Esophagus muscularis mucosa (tissue), 4 donors: ENCODE measurements around the gene ARHGEF7. TPM values are rescaled to one million over a fixed set of nuclear protein-coding genes. Genes with fewer than 3 reads are reported as not detected.

Experiments used
- DNase-seq: peaks from one replicate; pipeline ENCODE4 v3.0.0-alpha.2; 2017; ENCODE audit errors: extremely low spot score
- H3K27ac ChIP-seq, 4 donors: fragments of 200-600 bp; sonication (generic); replicated peaks in 1 of 4; 1 replicate in 3 of 4; 2 replicates in 1 of 4; pipeline ENCODE4 v1.5.1; 2016 to 2019; ENCODE audit warnings: mild to moderate bottlenecking in 1 of 4
- H3K27me3 ChIP-seq, 4 donors: fragments of 200-600 bp; sonication (generic); one replicate each; pipeline versions ENCODE4 v1.5.1 to v1.6.0; 2016 to 2019
- H3K36me3 ChIP-seq, 4 donors: fragments of 200-600 bp; sonication (generic); one replicate each; pipeline ENCODE4 v1.5.1; 2016 to 2019
- H3K4me1 ChIP-seq, 4 donors: fragments of 200-600 bp; sonication (generic); one replicate each; pipeline ENCODE4 v1.5.1; 2016 to 2019
- H3K4me3 ChIP-seq, 4 donors: fragments of 200-600 bp; sonication (generic); 1 replicate in 2 of 4; 2 replicates in 2 of 4; pipeline ENCODE4 v1.5.1; 2016 to 2019; ENCODE audit warnings: mild to moderate bottlenecking in 4 of 4, moderate library complexity in 1 of 4
- H3K9me3 ChIP-seq, 4 donors: fragments of 200-600 bp; sonication (generic); 1 replicate in 3 of 4; 2 replicates in 1 of 4; pipeline ENCODE4 v1.5.1; 2016 to 2019
- EP300 ChIP-seq: sonication (generic); formaldehyde crosslinking; IDR thresholded peaks from one replicate; pipeline ENCODE4 v1.6.1; 2017; ENCODE audit warnings: antibody characterized with exemption
- POLR2A ChIP-seq: fragments of 450-650 bp; IDR thresholded peaks from one replicate; pipeline ENCODE4 v1.6.1; 2017; ENCODE audit warnings: antibody characterized with exemption, moderate library complexity, mild to moderate bottlenecking, low read depth
- POLR2AphosphoS5 ChIP-seq, 2 donors: sonication (generic); formaldehyde crosslinking; IDR thresholded peaks; one replicate each; pipeline ENCODE4 v1.6.1; 2017; ENCODE audit warnings: antibody characterized with exemption in 2 of 2
- WGBS: methylation state at CpG from one replicate; pipeline ENCODE4 v1.1.5; 2018; 5-methylcytosine and 5-hydroxymethylcytosine counted together
- intact Hi-C: fragments of 100-400 bp; cut with DNase I; formaldehyde crosslinking; loops from one replicate; pipeline ENCODE4 v1.15.1; 2023
- total RNA-seq, 4 donors: library from RNA; depleted of rRNA; stranded (reverse); fragments of >200 nt; gene quantifications; one replicate each; pipeline versions ENCODE4 v1.1.0 to v1.2.1, GENCODE V29; 2016
- TF ChIP-seq, protein P1 (sequence below), 3 experiments: fragments of 200-600 bp in 2 of 3; fragments of 450-650 bp in 1 of 3; sonication (generic) in 2 of 3; IDR thresholded peaks; one replicate each; pipeline ENCODE4 v1.5.1; 2017 to 2019; ENCODE audit warnings: antibody characterized with exemption in 3 of 3, mild to moderate bottlenecking in 2 of 3, moderate library complexity in 1 of 3

The ARHGEF7 gene
- total RNA-seq, 4 donors from 2014 or later, result 36.0 to 53.6 (median 45.1) TPM

DNA sequence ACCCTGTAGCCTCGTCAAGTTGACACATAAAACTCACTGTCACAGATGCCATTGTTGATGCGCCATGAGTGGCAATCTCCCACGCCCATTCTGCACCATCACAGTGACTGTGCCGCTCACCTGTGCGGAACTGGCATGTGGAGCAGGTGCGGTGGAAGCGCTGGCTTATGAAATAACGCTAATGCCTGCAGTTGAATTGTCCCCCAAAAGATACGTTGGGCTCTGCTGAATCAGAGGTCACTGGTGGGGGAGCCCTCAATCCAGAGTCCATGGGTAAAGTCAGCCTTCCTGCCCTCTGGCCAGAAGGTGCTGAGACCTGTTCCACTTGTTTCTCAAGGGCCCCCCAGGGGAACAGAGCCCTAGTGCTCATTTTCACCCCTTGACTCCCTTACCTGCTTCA, 2.9 kb upstream of the ARHGEF7 start:
- H3K27me3 ChIP-seq, result peaks cover 0 to 60% (median 15%) of the 10 kb centered on the region in 4 donors
- no peak overlapping the region for H3K4me3 ChIP-seq
- no peak for TF ChIP-seq POLR2AphosphoS5 (IDR thresholded peaks at IDR 0.05)
- TF ChIP-seq, protein P1, sequence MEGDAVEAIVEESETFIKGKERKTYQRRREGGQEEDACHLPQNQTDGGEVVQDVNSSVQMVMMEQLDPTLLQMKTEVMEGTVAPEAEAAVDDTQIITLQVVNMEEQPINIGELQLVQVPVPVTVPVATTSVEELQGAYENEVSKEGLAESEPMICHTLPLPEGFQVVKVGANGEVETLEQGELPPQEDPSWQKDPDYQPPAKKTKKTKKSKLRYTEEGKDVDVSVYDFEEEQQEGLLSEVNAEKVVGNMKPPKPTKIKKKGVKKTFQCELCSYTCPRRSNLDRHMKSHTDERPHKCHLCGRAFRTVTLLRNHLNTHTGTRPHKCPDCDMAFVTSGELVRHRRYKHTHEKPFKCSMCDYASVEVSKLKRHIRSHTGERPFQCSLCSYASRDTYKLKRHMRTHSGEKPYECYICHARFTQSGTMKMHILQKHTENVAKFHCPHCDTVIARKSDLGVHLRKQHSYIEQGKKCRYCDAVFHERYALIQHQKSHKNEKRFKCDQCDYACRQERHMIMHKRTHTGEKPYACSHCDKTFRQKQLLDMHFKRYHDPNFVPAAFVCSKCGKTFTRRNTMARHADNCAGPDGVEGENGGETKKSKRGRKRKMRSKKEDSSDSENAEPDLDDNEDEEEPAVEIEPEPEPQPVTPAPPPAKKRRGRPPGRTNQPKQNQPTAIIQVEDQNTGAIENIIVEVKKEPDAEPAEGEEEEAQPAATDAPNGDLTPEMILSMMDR (IDR thresholded peaks at IDR 0.05), result no peak
- no peak for TF ChIP-seq EP300
- TF ChIP-seq POLR2A, result no peak
- DNase-seq, result peak; percentile 75
- peaks cover 13 to 24% (median 22%) of the 10 kb centered on the region in 4 donors for H3K4me1 ChIP-seq
- intact Hi-C loops, result no loop called here
- peaks cover 0 to 8% (median 2%) of the 10 kb centered on the region in 4 donors for H3K9me3 ChIP-seq
- no peaks in the 10 kb centered on the region for H3K36me3 ChIP-seq
- H3K27ac ChIP-seq, result no peak overlapping the region
- WGBS, result 92% methylated on average over 9 of the region's 9 CpGs

DNA sequence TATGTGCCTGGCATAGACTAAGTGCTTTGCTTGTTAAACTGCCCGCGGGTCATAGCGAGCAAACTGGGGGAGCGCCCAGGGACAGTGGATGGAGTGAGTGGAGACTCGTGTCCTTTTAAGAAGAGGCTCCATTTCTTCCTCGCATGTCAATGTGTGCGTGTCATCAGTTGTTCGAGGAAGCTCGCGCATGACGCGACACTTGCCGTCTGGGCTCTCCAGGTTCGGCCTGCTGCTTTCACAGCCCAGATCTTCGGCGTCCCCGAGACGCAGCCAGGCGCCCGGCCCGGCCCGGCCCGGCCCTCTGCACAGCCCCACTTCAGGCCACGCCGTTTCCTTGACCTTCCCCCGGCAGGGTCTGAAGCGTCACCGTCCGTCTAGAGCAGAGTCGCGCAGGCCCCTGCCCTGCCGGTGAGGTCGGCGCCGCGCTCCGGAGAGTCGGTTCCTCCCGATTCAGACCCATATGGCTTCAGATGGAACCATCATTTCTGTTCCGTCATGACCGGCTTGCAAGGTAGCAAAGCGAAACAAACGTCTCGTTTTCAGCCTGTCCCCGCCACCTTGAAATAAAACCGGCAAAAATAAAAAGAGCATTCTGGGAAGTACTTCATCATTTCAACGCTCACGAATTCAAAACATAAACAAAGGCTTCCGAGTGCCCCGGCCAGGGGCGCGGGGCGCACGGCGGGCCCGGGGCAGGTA, 599 bp upstream of the ARHGEF7 start:
- TF ChIP-seq EP300, result no peak
- TF ChIP-seq, protein P1 (IDR thresholded peaks at IDR 0.05), result no peak
- TF ChIP-seq POLR2AphosphoS5 (IDR thresholded peaks at IDR 0.05), result peak; percentile 27 to 51
- no peak for TF ChIP-seq POLR2A
- Histone ChIP-seq H3K27ac (peak overlapping the region; percentile 64 to 75 (median 71)), H3K27me3 (peaks cover 0 to 77% (median 17%) of the 10 kb centered on the region in 4 donors), H3K9me3 (peaks cover 0 to 8% (median 2%) of the 10 kb centered on the region in 4 donors), H3K36me3 (no peaks in the 10 kb centered on the region), H3K4me3 (peak overlapping the region; percentile 58 to 70 (median 59)), H3K4me1 (peaks cover 13 to 24% (median 22%) of the 10 kb centered on the region in 4 donors)
- 10% methylated on average over 15 of the region's 56 CpGs for WGBS
- peak; percentile 91 for DNase-seq
- intact Hi-C loops, result no loop called here

DNA sequence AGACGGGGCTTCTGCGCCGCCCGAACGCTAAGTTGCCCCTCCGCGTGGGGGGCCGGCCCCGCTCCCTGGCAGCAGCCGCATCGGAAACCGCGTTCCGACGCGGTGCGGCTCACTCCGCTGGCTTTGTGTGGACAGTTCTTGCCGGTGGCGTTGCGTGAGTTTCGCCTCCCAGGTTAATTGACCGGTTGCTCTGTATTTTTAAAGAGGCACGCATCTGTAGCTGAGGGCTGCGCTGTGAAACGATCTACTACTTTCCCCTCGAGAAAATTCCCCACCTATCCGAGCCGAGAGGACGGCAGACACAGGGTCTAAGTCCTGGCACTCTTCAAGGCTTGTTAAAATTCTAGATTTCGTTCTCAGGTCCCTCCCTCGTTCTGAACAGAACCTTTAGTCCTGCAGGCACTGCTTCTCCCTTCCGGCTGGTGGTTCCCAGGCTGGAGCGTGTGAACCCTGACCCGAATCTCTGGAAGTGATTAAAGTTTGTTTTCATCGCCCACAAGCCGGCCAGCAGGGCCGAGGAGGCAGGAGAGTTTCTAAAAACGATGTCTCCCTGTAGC, 933 bp downstream of the ARHGEF7 start:
- Histone ChIP-seq H3K27ac (peak overlapping the region; percentile 64 to 75 (median 74)), H3K4me1 (peaks cover 13 to 24% (median 22%) of the 10 kb centered on the region in 4 donors), H3K36me3 (no peaks in the 10 kb centered on the region), H3K9me3 (no peaks in the 10 kb centered on the region), H3K27me3 (peaks cover 0 to 77% (median 16%) of the 10 kb centered on the region in 4 donors), H3K4me3 (peak overlapping the region; percentile 58 to 70 (median 59))
- 1% methylated on average over 20 of the region's 39 CpGs for WGBS
- intact Hi-C loops, result no loop called here
- peak; percentile 37 for DNase-seq
- TF ChIP-seq POLR2A (no peak), EP300 (no peak), POLR2AphosphoS5 (IDR thresholded peaks at IDR 0.05) (peak in 1 of 2 donors; percentile 62)
- TF ChIP-seq, protein P1 (IDR thresholded peaks at IDR 0.05), result no peak

DNA sequence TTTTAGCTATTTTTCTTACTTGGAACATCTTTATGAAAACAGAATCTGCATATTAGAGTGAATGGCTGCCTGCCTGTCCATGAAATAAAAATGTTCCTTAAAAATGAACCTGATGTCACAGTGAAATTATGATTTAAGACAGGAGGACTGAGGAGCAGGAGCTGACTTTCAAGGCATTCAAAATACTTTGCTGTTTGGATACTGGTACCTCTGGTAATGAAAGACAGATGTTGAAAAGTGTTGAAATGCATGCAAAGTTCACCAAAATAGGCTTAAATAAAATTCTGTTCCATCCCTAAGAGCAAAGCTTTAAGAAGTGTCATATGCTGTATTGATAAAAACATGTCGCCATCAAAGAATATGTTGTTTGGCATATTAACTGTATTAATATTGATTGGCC, 1.7 kb downstream of the ARHGEF7 start:
- DNase-seq, result no peak
- Histone ChIP-seq H3K27me3 (peaks cover 0 to 74% (median 12%) of the 10 kb centered on the region in 4 donors), H3K4me1 (peaks cover 13 to 24% (median 22%) of the 10 kb centered on the region in 4 donors), H3K36me3 (no peaks in the 10 kb centered on the region), H3K9me3 (no peaks in the 10 kb centered on the region), H3K27ac (peak overlapping the region in 2 of 4 donors; percentile 21 to 74), H3K4me3 (peak overlapping the region in 1 of 4 donors; percentile 70)
- TF ChIP-seq POLR2A, result no peak
- TF ChIP-seq, protein P1 (IDR thresholded peaks at IDR 0.05), result no peak
- no peak for TF ChIP-seq EP300
- TF ChIP-seq POLR2AphosphoS5 (IDR thresholded peaks at IDR 0.05), result no peak
- intact Hi-C loops, result no loop called here
- WGBS, result 91% methylated on average over 1 of the region's 1 CpG
